GM15510 (cell line): Measurements from ENCODE around the gene LAMP5.

Source experiments
- POLR2A ChIP-seq: IDR thresholded peaks from 3 replicates; pipeline ENCODE4 v1.6.1; 2011; ENCODE audit warnings: borderline replicate concordance; ENCODE audit not compliant: insufficient read length; ENCODE audit errors: extremely low read depth

Gene LAMP5

GRCh38 chr20:9510911-9511310, 3.5 kb upstream of the LAMP5 start:
- TF ChIP-seq POLR2A = no peak

GRCh38 chr20:9514072-9514460, 324 bp upstream of the LAMP5 start:
- no peak for TF ChIP-seq POLR2A

- no peak for TF ChIP-seq POLR2A
These were observed 810 bp downstream of the LAMP5 start for GRCh38 chr20:9515214-9515585.

- no peak for TF ChIP-seq POLR2A
These were observed 1.4 kb downstream of the LAMP5 start for GRCh38 chr20:9515741-9516233.

GRCh38 chr20:9516234-9516871, 2.0 kb downstream of the LAMP5 start:
- no peak for TF ChIP-seq POLR2A

GRCh38 chr20:9517297-9518162, 3.1 kb downstream of the LAMP5 start:
- no peak for TF ChIP-seq POLR2A

- TF ChIP-seq POLR2A = no peak
These were observed 4.3 kb downstream of the LAMP5 start for GRCh38 chr20:9518576-9519175.

GRCh38 chr20:9520086-9520485, 5.7 kb downstream of the LAMP5 start:
- no peak for TF ChIP-seq POLR2A

- no peak for TF ChIP-seq POLR2A
These were observed 9.2 kb downstream of the LAMP5 start for GRCh38 chr20:9523636-9524035.

GRCh38 chr20:9531581-9531980, 17.2 kb downstream of the LAMP5 start:
- TF ChIP-seq POLR2A = no peak

- TF ChIP-seq POLR2A = no peak
These were observed 17.9 kb downstream of the LAMP5 start for GRCh38 chr20:9532069-9532838.

- TF ChIP-seq POLR2A = no peak
These were observed 19.6 kb downstream of the LAMP5 start for GRCh38 chr20:9534025-9534424.

GRCh38 chr20:9535449-9535848, 21.1 kb downstream of the LAMP5 start:
- no peak for TF ChIP-seq POLR2A

GRCh38 chr20:9543214-9543613, 28.8 kb downstream of the LAMP5 start:
- no peak for TF ChIP-seq POLR2A

- TF ChIP-seq POLR2A = no peak
These were observed 35.9 kb downstream of the LAMP5 start for GRCh38 chr20:9550283-9550682.
